Measurements from ENCODE around the gene PRPF40A. TPM values are rescaled to one million over a fixed set of nuclear protein-coding genes. Genes with fewer than 3 reads are reported as not detected.
A peak's percentile ranks its signal among the peaks of the same experiment; 100 is the strongest.

The PRPF40A gene
- total RNA-seq, 1 experiment from 2014 or later: 145 TPM

- Histone ChIP-seq H3K9me3 (no peaks in the 10 kb centered on the region), H3K27me3 (no peaks in the 10 kb centered on the region), H3K4me3 (no peak overlapping the region), H3K36me3 (peaks cover 43% of the 10 kb centered on the region)
- no peak for DNase-seq
Observed at GRCh38 chr2:152686321-152686720, 30.9 kb downstream of the PRPF40A start.

GRCh38 chr2:152683400-152683799, 33.9 kb downstream of the PRPF40A start:
- no peaks in the 10 kb centered on the region for H3K27me3 ChIP-seq
- H3K9me3 ChIP-seq: no peaks in the 10 kb centered on the region

GRCh38 chr2:152682663-152683062, 34.6 kb downstream of the PRPF40A start:
- Histone ChIP-seq H3K9me3 (no peaks in the 10 kb centered on the region), H3K4me3 (no peak overlapping the region), H3K36me3 (peaks cover 55% of the 10 kb centered on the region), H3K27me3 (no peaks in the 10 kb centered on the region)
- DNase-seq: no peak

More at GRCh38 chr2:152683400-152683799, 33.9 kb downstream of the PRPF40A start:
- Histone ChIP-seq H3K36me3 (peaks cover 58% of the 10 kb centered on the region), H3K4me3 (no peak overlapping the region)
- no peak for DNase-seq

- H3K9me3 ChIP-seq: no peaks in the 10 kb centered on the region
- no peak overlapping the region for H3K4me3 ChIP-seq
- DNase-seq: no peak
- H3K36me3 ChIP-seq: peaks cover 73% of the 10 kb centered on the region
- H3K27me3 ChIP-seq: no peaks in the 10 kb centered on the region
Observed at GRCh38 chr2:152678808-152679207, 38.5 kb downstream of the PRPF40A start.

- DNase-seq: no peak
- Histone ChIP-seq H3K27me3 (no peaks in the 10 kb centered on the region), H3K36me3 (peaks cover 84% of the 10 kb centered on the region), H3K4me3 (no peak overlapping the region), H3K9me3 (no peaks in the 10 kb centered on the region)
Observed at GRCh38 chr2:152676461-152676860, 40.8 kb downstream of the PRPF40A start.

GRCh38 chr2:152674334-152674733, 42.9 kb downstream of the PRPF40A start:
- Histone ChIP-seq H3K36me3 (peaks cover 85% of the 10 kb centered on the region), H3K9me3 (no peaks in the 10 kb centered on the region), H3K27me3 (no peaks in the 10 kb centered on the region), H3K4me3 (no peak overlapping the region)
- DNase-seq: no peak

- DNase-seq: no peak
- no peaks in the 10 kb centered on the region for H3K9me3 ChIP-seq
- no peak overlapping the region for H3K4me3 ChIP-seq
- H3K27me3 ChIP-seq: no peaks in the 10 kb centered on the region
- peaks cover 84% of the 10 kb centered on the region for H3K36me3 ChIP-seq
Observed at GRCh38 chr2:152664725-152665124, 52.5 kb downstream of the PRPF40A start.

- H3K36me3 ChIP-seq: peaks cover 85% of the 10 kb centered on the region
- H3K27me3 ChIP-seq: no peaks in the 10 kb centered on the region
- no peak overlapping the region for H3K4me3 ChIP-seq
- H3K9me3 ChIP-seq: no peaks in the 10 kb centered on the region
- DNase-seq: no peak
Observed at GRCh38 chr2:152661076-152661475, 56.2 kb downstream of the PRPF40A start.

- Histone ChIP-seq H3K4me3 (no peak overlapping the region), H3K27me3 (no peaks in the 10 kb centered on the region), H3K36me3 (peaks cover 82% of the 10 kb centered on the region), H3K9me3 (no peaks in the 10 kb centered on the region)
- DNase-seq: no peak
Observed at GRCh38 chr2:152658221-152658620, 59.0 kb downstream of the PRPF40A start.

GRCh38 chr2:152657043-152657442, 60.2 kb downstream of the PRPF40A start:
- Histone ChIP-seq H3K9me3 (no peaks in the 10 kb centered on the region), H3K4me3 (no peak overlapping the region), H3K36me3 (peaks cover 80% of the 10 kb centered on the region), H3K27me3 (no peaks in the 10 kb centered on the region)
- no peak for DNase-seq

- Histone ChIP-seq H3K27me3 (no peaks in the 10 kb centered on the region), H3K4me3 (no peak overlapping the region), H3K9me3 (no peaks in the 10 kb centered on the region), H3K36me3 (peaks cover 74% of the 10 kb centered on the region)
- DNase-seq: no peak
Observed at GRCh38 chr2:152655880-152656279, 61.4 kb downstream of the PRPF40A start.

GRCh38 chr2:152651834-152652233, 65.4 kb downstream of the PRPF40A start:
- Histone ChIP-seq H3K9me3 (no peaks in the 10 kb centered on the region), H3K4me3 (no peak overlapping the region), H3K36me3 (peaks cover 42% of the 10 kb centered on the region), H3K27me3 (no peaks in the 10 kb centered on the region)
- no peak for DNase-seq

- Histone ChIP-seq H3K27me3 (no peaks in the 10 kb centered on the region), H3K4me3 (no peak overlapping the region), H3K9me3 (no peaks in the 10 kb centered on the region), H3K36me3 (peaks cover 33% of the 10 kb centered on the region)
- no peak for DNase-seq
Observed at GRCh38 chr2:152650768-152651371, 66.4 kb downstream of the PRPF40A start.

- Histone ChIP-seq H3K27me3 (no peaks in the 10 kb centered on the region), H3K9me3 (no peaks in the 10 kb centered on the region), H3K4me3 (no peak overlapping the region), H3K36me3 (peaks cover 27% of the 10 kb centered on the region)
- DNase-seq: no peak
Observed at GRCh38 chr2:152649997-152650396, 67.3 kb downstream of the PRPF40A start.

GRCh38 chr2:152648336-152648735, 68.9 kb downstream of the PRPF40A start:
- H3K27me3 ChIP-seq: no peaks in the 10 kb centered on the region
- no peaks in the 10 kb centered on the region for H3K9me3 ChIP-seq
- H3K4me3 ChIP-seq: no peak overlapping the region
- H3K36me3 ChIP-seq: peaks cover 24% of the 10 kb centered on the region
- no peak for DNase-seq

- H3K27me3 ChIP-seq: no peaks in the 10 kb centered on the region
- no peak overlapping the region for H3K4me3 ChIP-seq
- peak; percentile 47 for DNase-seq
- no peaks in the 10 kb centered on the region for H3K9me3 ChIP-seq
- peaks cover 23% of the 10 kb centered on the region for H3K36me3 ChIP-seq
Observed at GRCh38 chr2:152647552-152647951, 69.7 kb downstream of the PRPF40A start.

GRCh38 chr2:152646775-152647174, 70.5 kb downstream of the PRPF40A start:
- Histone ChIP-seq H3K4me3 (no peak overlapping the region), H3K9me3 (no peaks in the 10 kb centered on the region), H3K27me3 (no peaks in the 10 kb centered on the region), H3K36me3 (peaks cover 17% of the 10 kb centered on the region)
- peak; percentile 22 for DNase-seq

- peaks cover 22% of the 10 kb centered on the region for H3K36me3 ChIP-seq
- H3K9me3 ChIP-seq: no peaks in the 10 kb centered on the region
- no peak for DNase-seq
Observed at GRCh38 chr2:152646264-152646663, 71.0 kb downstream of the PRPF40A start.

More at GRCh38 chr2:152646264-152646663, 71.0 kb downstream of the PRPF40A start:
- Histone ChIP-seq H3K4me3 (no peak overlapping the region), H3K27me3 (no peaks in the 10 kb centered on the region)
